Activated CD4-positive, CD25-positive, alpha-beta regulatory T cell treated with anti-CD3 and anti-CD28 coated beads, Interleukin-2, amount 50 U/mL, for 24 hours (primary cell): Measurements from ENCODE around the gene EMC10.
"Not testable (repeated sequence)": the region's sequence is repeated elsewhere in the genome, so short reads cannot be mapped to it uniquely, and the experiment has no call there.

Experiments used
- ATAC-seq, 2 donors: fragments of 150-1000 bp; cut with Tn5 transposase; one replicate each; pipeline ENCODE4 v1.10.0; 2021; ENCODE audit warnings: mild to moderate bottlenecking in 1 of 2, moderate library complexity in 1 of 2

Gene EMC10

DNA sequence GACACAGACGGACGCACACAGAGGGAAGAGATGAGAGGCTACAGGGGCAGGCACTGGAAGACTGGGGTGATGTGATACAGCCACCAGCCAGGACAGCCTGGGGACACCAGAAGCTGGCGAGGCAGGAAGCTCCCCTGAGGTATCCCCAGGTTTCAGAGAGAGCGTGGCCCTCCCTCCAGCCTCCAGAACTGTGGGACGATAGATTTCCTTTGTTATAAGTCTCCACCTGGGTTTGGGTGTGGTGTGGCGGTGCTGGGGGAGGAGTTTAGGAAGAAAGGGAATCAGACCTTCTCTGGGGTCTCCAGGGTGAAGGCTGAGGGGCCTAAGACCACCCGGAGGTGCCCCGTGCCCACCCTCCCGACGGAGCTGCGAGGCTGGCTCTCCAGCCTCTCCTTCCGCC is 40.1 kb downstream of the EMC10 start:
- ATAC-seq, result no peak

DNA sequence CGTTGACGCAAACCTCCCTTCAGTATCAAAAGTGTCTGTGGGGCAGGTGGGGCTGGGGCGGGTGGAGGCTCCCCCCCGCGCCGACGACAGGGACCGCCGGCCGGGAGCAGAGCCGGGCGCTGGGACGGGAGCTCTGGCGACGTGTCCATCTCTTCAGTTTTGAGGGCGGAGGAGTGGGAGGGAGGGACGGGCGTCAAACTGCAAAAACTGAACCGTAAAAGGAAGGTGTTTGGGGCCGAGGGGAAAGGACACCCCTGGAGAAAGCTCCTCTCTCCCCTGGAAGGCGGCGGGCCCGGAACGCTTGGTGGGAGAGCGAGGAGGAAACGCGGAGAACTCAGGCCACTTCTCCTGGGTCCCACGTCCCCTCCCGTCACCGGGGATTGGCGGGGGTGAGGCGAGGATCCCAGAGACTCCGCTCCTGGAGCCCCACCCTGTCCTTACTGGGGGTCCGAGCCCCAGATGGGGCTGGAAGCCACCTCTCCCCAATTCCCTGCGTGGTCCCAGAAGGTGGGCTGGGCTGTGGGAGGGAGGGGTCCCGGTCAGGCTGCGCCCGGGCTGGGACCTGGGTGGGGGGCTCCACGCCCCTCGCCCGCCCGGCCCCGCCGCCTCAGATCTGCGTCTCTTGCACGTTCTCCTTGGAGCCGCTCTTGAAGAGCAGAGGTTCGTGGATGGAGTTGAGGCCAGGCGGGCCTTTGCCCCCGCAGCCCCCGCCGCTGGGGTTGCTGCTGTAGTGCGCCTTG is 40.8 kb downstream of the EMC10 start:
- ATAC-seq, result no peak

DNA sequence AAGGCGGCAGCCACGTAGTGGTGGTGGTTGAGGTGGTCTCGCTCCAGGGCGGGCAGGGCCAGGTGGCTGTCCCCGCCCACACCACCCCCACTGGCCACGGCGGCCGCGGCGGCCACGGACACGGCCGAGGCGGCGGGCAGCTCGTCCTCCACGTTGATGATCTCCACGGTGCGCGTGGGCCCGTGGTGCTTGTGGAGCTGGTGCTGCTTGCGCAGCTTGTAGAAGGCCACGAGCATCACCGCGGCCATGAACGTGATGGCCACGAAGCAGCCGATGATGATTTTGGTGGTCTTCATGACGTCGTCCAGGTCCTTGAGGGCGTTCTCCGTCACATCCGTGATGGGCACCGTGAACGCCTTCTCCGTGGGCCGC is 41.4 kb downstream of the EMC10 start:
- no peak for ATAC-seq

DNA sequence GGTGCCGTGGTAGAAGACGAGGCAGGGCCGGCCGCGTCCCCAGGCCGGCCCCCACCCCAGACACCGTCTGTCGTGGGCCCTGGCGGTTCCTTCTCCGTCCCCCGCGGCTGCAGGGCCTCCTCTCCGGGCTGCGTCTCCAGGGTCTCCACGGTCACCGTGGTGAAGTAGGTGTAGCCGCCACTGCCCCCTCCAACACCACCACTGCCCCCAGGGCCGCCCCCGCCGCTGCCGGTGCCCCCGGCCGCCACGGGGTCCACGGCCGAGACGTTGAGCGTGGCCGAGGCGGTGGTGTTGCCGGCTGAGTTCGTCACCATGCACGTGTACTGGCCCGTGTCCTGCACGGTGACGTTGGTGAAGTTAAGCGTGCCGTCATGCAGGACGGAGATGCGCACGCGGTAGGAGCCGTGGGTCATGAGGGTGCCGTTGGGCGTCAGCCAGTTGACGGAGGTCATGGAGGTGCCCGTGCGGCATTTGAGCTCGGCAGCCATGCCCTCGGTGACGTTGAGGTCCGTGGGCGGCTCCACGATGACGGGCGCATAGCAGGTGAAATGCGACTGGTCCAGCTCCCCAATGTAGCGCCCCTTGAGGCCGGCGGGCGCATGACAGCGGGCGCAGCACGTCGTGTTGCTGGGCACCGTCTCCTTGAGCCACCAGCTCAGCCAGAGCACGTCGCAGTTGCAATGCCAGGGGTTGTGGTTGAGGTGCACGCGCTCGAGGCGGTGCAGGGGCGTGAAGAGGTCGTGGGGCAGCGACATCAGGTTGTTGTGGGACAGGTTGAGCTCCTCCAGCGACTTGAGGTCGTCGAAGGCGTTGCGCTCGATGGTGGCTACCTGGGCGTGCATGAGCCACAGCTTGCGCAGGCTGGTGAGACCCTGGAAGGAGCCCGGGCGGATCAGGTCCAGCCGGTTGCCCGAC is 42.0 kb downstream of the EMC10 start:
- no peak for ATAC-seq

DNA sequence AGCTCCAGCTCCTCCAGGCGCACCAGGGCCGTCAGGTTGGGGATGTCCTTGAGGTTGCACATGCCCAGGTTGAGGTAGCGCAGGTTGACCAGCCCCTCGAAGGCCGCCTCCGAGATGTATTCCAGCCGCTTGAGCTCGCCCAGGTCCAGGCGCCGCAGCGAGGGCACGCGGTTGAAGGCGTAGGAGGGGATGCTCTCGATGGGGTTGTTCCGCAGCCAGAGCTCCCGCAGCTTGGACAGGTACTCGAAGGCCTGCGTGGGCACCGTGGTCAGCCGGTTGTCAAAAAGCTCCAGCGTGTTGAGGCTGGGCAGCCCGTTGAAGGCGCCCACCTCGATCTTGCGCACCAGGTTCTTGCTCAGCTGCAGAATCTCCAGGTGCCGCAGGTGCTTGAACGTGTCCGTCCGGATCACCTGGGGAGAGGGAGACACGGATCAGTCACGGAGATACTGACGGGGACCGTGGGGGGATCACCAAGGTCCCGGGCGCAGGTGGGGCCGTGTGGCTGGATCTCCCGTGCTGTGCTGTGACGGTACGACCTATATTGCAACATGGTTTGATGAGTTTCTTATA is 42.8 kb downstream of the EMC10 start:
- ATAC-seq, result no peak

DNA sequence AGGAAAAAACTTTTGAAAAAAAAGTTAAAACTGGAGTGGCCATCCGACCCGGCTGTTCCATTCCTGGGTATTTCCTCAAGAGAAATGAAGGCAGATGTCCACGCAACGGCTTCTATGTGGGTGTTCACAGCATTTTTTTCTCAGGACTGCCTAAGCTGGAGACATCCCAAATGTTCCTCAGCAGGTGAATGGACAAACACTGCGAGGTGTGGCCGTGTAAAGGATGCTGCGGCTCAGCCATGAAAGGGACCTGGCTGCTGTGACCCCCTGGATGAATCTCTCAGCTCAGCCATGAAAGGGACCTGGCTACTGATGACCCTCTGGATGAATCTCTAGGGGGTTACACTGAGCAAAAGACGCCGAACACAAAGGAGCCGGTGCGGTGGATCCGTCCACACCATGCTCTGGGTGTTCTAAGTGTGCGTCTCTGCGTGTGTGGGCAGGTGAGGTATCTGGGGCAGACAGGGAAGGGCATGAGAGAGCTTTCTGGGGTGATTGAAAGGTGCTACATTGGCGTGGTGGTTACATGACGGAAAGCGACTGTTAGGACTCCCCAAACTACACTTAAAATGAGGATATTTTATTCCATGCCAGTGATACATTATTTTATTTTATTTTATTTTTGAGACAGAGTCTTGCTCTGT is 44.6 kb downstream of the EMC10 start:
- no peak for ATAC-seq

DNA sequence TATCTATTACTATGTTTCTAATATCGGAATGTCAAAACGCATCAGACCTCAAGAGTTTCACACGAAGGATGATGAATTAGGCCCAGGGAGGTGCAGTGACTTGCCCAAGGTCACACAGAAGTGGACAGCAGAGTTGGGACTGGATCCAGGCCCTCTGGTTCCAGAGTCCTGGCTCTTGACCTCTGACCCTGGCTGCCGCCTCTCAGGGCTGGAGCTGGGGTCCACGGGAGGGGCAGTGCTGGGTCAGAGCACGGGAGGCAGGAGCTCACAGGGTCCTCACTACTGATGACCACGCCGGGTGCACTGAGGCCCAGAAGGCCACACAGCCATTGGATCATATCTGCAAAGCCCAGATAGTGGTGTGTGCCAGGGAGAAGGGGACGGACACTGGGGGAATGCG is 46.6 kb downstream of the EMC10 start:
- ATAC-seq, result no peak

DNA sequence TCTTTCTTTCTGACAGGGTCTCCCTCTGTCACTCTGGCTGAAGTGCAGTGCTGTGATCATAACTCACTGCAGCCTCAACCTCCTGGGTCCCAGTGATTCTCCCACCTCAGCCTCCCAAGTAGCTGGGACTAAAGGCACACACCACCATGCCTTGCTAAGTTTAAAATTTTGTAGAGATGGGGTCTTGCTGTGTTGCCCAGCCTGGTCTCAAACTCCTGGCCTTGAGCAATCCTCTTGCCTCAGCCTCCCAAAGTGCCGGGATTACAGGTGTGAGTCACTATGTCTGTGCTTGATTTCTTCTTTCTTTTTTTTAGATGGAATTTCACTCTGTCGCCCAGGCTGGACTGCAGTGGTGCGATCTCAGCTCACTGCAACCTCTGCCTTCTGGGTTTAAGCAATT is 51.7 kb downstream of the EMC10 start:
- ATAC-seq, result not testable (repeated sequence)

DNA sequence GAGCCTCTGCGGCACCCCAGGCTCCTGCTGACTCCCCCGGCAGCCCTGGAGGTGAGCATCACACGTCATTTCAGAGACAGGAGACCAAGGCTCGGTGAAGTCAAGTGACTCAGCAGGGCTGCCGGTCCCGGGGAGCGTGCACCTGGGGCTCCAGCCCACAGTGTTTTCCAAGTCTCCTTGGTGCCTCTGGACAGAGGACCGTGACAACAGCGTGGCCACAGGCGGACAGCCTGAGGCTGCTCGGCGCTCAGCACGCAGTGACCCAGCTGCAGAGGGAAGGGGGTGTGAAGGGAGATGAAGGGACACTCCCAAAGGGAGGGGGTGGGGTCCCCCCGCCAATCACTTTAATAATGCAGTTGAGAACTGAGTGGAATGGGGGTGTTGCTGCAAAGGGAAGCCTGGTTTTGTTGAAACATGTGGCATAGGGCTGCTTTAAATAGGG is 54.9 kb downstream of the EMC10 start:
- ATAC-seq, result no peak

DNA sequence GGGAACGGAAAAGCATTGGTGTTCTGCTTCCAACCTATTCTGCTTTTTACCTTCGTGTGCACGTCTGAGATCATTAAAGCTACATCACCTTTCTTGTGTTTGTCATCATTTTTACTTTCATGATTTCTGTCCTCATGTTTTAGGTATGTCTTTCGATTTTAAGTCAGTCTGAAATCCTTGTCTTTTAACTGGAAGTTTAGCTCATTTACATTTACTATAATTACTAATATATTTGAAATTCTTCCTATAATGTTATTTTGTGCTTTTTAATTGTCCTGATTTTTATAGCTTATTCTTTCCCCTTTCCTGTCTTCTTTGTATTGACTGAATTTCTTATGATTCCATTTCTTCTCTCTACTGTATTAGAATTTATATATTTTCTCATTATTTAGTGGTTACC is 56.6 kb downstream of the EMC10 start:
- no peak for ATAC-seq

DNA sequence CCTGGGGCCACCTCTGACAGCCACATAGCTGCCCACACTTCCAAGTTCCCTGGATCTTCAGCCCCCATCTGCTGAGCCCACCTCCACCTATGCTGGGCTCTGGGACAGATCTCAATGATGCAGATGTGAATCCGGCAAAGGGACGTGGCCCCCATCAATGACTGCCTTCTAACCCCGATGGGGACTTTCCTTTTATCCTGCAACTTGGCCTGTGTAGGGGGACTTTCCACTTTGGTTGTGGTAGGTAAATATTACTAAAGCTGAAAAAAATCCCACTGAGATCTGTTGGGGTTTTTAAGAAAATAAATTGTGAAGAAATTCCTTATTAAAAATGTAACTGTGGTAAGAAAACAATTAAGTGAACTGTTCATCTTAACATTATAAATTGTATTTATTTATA is 58.2 kb downstream of the EMC10 start:
- ATAC-seq, result no peak

DNA sequence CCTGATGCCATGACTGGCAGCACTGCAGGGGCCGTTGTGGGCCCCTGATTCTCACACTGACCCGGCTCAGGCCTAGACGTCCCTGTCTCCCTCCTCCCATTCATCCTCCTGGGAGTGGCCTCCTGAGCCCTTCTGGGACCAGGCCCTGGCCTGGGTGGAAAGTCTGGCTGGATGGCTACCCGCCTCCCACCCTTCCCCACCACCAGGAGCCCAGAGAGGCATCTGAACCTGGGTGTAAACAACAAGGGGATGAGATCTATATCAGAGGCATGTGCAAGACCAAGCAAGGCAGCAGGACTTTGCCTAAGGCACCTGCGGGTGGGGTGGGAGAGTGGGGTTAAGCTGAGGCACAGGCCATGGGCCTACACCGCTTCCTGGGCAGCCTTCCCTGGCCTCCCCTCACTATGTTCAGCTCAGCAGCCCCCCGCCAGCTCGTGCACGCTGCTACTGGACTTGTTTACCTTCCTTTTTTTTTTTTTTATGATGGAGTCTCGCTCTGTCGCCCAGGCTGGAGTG is 59.4 kb downstream of the EMC10 start:
- ATAC-seq, result no peak

DNA sequence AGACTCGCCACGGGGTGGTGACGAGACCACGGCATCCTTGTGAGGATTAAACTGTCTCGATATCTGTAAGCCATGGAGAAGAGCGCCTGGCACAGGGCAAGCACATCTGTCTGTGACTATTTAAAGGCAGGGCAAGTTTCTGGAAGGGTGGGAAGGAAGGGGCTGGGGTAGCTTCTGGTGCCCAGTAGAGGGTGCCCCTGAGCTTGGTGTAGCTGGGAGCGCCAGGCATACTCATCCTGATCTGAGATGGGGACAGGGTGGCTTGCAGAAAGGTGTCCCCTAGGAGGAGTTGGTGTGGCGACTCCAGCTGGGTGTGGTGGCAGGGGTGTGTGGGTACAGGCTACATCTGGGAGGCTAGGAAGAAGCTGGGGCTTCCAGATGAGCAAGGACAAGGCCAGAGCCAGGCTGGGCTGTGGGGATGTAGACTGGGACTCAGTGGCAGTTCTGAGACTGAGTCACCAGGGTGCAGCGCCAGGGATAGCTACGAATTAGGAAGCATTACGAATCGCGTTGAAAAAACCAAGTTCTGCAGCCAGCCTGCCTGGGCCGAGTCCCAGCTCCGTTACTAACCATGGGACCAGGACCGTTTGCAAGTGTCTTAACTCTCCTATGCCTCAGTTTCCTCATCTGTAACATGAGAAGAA is 60.5 kb downstream of the EMC10 start:
- no peak for ATAC-seq

DNA sequence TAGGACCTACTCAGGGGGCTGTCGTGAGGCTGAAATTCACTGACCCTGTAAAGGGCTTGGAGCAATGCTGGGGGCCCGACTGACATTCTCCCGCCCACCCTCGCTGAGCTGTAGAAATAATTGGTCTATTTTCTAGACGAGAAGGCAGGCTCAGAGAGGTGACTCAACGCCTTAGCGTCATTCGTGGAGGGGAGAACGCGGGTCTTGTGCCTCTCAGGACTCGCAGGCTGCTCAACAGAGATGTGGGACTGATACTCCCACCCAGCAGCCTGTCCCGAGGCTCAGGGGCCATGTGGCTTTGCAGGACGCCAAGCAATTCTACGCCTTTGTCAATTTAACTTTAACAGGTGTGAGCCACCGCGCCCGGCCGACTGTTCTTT is 61.0 kb downstream of the EMC10 start:
- ATAC-seq, result no peak

DNA sequence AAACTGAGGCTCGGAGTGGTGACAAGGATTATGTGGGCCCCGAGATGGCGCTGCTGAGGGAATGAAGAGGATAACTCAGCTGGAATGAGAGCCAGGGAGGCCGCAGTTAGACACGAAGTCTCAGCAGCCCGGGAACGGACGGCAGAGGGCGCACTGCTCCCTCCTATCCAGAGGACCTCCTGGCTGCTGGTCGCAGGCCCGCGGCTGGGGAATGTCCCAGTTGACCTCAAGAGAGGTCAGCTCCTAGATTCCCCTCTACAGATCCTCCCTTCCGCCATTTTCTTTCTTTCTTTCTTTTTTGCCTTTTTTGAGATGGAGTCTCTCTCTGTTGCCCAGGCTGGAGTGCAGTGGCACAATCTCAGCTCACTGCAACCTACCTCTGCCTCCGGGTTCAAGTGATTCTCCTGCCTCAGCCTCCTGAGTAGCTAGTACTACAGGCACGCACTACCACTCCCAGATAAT is 61.5 kb downstream of the EMC10 start:
- ATAC-seq, result peak; percentile 30 to 53
